Activated CD8-positive, alpha-beta memory T cell treated with anti-CD3 and anti-CD28 coated beads, Interleukin-2, amount 50 U/mL, for 4 hours (primary cell): ENCODE measurements around the gene HYOU1.
"Not testable (repeated sequence)": the region's sequence is repeated elsewhere in the genome, so short reads cannot be mapped to it uniquely, and the experiment has no call there.

Experiments
- DNase-seq: peaks from one replicate; pipeline ENCODE4 v3.0.0-alpha.2; 2020

The HYOU1 gene

GRCh38 chr11:119042927-119043326 is 14.1 kb downstream of the HYOU1 start:
- DNase-seq, result no peak

GRCh38 chr11:119041821-119042514 is 15.0 kb downstream of the HYOU1 start:
- no peak for DNase-seq

- not testable (repeated sequence) for DNase-seq
Measured at GRCh38 chr11:119039471-119039870, 17.5 kb downstream of the HYOU1 start.

- no peak for DNase-seq
Measured at GRCh38 chr11:119038884-119039283, 18.1 kb downstream of the HYOU1 start.

GRCh38 chr11:119034813-119035212 is 22.2 kb downstream of the HYOU1 start:
- no peak for DNase-seq

GRCh38 chr11:119033421-119033820 is 23.6 kb downstream of the HYOU1 start:
- DNase-seq, result not testable (repeated sequence)

GRCh38 chr11:119031912-119032280 is 25.1 kb downstream of the HYOU1 start:
- DNase-seq, result no peak

- peak; percentile 100 for DNase-seq
Measured at GRCh38 chr11:119030329-119031047, 26.5 kb downstream of the HYOU1 start, which contains the start of gene SLC37A4. TSS of gene SLC37A4 (minus strand) at chr11:119030877.

GRCh38 chr11:119030029-119030328 is 27.0 kb downstream of the HYOU1 start:
- DNase-seq, result no peak

- no peak for DNase-seq
Measured at GRCh38 chr11:119029340-119030028, 27.5 kb downstream of the HYOU1 start.

GRCh38 chr11:119029069-119029339 is 28.0 kb downstream of the HYOU1 start:
- DNase-seq, result no peak

GRCh38 chr11:119028346-119029068 is 28.5 kb downstream of the HYOU1 start:
- DNase-seq, result no peak

GRCh38 chr11:119027561-119028345 is 29.3 kb downstream of the HYOU1 start:
- DNase-seq, result no peak

- DNase-seq, result no peak
Measured at GRCh38 chr11:119026970-119027369, 30.0 kb downstream of the HYOU1 start.

- no peak for DNase-seq
Measured at GRCh38 chr11:119025978-119026766, 30.8 kb downstream of the HYOU1 start.

- no peak for DNase-seq
Measured at GRCh38 chr11:119025541-119025940, 31.5 kb downstream of the HYOU1 start.

GRCh38 chr11:119025099-119025473 is 31.9 kb downstream of the HYOU1 start:
- DNase-seq, result no peak

- DNase-seq, result no peak
Measured at GRCh38 chr11:119024430-119025098, 32.4 kb downstream of the HYOU1 start.

- DNase-seq, result no peak
Measured at GRCh38 chr11:119023741-119024140, 33.3 kb downstream of the HYOU1 start.

- DNase-seq, result no peak
Measured at GRCh38 chr11:119021631-119022030, 35.4 kb downstream of the HYOU1 start.

- DNase-seq, result no peak
Measured at GRCh38 chr11:119019996-119020395, 37.0 kb downstream of the HYOU1 start.
